ENCODE results near the gene GRM1.

- TF ChIP-seq POLR2A (IDR thresholded peaks at IDR 0.05) = no peak
- TF ChIP-seq, protein P1, sequence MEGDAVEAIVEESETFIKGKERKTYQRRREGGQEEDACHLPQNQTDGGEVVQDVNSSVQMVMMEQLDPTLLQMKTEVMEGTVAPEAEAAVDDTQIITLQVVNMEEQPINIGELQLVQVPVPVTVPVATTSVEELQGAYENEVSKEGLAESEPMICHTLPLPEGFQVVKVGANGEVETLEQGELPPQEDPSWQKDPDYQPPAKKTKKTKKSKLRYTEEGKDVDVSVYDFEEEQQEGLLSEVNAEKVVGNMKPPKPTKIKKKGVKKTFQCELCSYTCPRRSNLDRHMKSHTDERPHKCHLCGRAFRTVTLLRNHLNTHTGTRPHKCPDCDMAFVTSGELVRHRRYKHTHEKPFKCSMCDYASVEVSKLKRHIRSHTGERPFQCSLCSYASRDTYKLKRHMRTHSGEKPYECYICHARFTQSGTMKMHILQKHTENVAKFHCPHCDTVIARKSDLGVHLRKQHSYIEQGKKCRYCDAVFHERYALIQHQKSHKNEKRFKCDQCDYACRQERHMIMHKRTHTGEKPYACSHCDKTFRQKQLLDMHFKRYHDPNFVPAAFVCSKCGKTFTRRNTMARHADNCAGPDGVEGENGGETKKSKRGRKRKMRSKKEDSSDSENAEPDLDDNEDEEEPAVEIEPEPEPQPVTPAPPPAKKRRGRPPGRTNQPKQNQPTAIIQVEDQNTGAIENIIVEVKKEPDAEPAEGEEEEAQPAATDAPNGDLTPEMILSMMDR (IDR thresholded peaks at IDR 0.05) = no peak
Measured at GRCh38 chr6:146335336-146335735, 306.5 kb downstream of the GRM1 start.
